Esophagus mucosa (tissue), 1 donor: ENCODE measurements around the gene HCRTR1. TPM values are rescaled to one million over a fixed set of nuclear protein-coding genes. Genes with fewer than 3 reads are reported as not detected.
A peak's percentile ranks its signal among the peaks of the same experiment; 100 is the strongest.
"Not testable (repeated sequence)": the region's sequence is repeated elsewhere in the genome, so short reads cannot be mapped to it uniquely, and the experiment has no call there.

ENCODE experiments used
- ATAC-seq: fragments of 200-7000 bp; cut with Tn5 transposase; one replicate; pipeline ENCODE4 v1.9.1; 2020
- total RNA-seq: library from RNA; stranded (reverse); gene quantifications from one replicate; pipeline ENCODE4 v1.2.4, GENCODE V29; 2023
- donor health status: DM: yes; HTN: yes; CAD: no.

HCRTR1 gene
- total RNA-seq, 1 donor from 2014 or later, result not detected

- ATAC-seq, result peak; percentile 40
Observed at GRCh38 chr1:31581821-31582810, 35.4 kb upstream of the HCRTR1 start.

- ATAC-seq, result no peak
Observed at GRCh38 chr1:31583082-31583994, 34.2 kb upstream of the HCRTR1 start.

- ATAC-seq, result no peak
Observed at GRCh38 chr1:31583995-31584868, 33.3 kb upstream of the HCRTR1 start.

DNA sequence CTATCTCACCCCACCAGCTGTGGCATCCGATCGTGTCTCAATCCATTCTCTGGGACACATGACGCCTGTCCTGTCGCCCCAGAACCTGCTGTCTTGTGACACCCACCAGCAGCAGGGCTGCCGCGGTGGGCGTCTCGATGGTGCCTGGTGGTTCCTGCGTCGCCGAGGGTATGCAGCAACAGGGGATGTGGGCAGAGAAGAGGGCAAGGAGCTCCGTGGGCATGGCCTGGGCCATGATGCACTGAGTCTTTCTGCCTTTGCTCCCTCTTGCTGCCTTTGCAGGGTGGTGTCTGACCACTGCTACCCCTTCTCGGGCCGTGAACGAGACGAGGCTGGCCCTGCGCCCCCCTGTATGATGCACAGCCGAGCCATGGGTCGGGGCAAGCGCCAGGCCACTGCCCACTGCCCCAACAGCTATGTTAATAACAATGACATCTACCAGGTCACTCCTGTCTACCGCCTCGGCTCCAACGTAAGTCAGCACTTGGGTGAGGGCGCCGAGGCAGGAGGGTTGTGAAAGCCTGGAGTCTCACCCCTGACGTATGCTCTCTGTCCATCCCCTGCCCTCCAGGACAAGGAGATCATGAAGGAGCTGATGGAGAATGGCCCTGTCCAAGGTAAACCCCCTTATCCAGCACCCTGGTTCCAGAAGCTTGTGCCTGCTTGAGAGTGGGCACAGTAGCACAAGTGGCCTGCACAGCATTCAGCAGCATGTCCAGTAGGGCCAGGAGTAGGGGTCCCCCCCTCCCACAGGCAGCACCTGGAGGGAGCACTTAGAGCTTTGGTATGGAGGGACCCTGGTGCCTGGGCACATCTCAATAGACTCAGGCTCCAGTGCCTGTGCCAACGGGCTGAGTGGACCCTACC, 32.4 kb upstream of the HCRTR1 start:
- ATAC-seq, result no peak

DNA sequence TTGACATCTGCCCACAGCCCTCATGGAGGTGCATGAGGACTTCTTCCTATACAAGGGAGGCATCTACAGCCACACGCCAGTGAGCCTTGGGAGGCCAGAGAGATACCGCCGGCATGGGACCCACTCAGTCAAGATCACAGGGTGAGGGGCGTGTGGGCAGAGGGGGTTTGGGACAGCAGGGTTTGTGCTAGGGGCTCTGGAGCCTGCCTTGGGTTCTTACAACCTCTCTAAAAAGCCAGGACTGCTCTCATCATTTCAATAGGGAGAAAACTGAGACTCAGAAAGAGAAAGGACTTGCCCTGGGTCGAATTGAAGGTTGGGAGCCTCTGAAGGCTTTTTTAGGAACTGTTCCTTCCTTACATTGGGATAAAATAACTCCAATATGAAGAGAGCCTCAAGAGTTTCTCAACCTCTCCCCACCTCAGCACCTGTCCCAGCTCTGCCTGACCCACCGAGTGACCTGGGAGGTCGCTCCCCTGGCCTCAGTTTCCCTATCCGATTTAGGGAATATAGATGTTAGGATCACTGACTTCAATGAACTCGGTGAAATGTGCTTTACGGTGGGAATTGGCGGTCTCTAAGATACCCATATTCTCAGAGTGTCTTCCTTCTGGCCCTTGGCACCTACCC, 31.6 kb upstream of the HCRTR1 start:
- no peak for ATAC-seq

GRCh38 chr1:31586376-31587327, 30.8 kb upstream of the HCRTR1 start:
- ATAC-seq, result no peak

- not testable (repeated sequence) for ATAC-seq
Observed at GRCh38 chr1:31587328-31587699, 30.2 kb upstream of the HCRTR1 start.

GRCh38 chr1:31587720-31588423, 29.6 kb upstream of the HCRTR1 start:
- peak; percentile 27 for ATAC-seq

DNA sequence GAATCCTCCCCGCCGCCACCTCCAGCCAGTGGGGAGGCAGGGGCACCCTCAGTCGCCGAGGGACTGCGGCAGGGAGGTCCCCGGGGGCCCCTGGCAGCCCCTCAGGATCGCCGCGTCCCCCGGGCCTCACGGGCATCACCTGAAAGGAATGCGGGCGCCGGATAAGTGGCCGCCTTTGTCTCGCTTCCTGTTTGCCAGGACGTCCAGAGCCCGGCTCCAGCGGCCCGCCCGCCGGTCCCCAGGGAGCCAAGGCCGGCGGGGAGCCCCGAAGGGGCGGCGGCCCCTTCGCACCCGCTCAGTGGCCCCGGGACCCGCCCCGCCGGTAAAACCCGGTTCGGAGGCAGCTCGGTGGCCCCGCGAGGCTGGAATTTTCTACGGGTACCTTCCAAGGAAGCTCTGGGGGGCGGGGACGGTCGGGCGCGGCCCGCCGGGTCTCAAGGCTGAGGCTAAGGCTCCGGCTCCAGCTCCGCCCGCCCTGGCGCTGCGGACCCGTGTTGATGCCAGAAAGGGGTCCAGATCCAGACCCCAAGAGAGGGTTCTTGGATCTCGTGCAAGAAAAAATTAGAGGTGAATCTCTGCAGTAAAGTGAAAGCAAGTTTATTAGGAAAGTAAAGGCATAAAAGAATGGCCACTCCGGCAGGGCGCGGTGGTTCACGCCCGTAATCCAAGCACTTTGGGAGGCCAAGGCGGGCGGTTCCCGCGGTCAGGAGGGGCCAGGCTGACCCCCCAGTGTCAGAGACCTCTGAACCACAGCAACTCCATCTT, 28.6 kb upstream of the HCRTR1 start:
- ATAC-seq, result peak; percentile 21

DNA sequence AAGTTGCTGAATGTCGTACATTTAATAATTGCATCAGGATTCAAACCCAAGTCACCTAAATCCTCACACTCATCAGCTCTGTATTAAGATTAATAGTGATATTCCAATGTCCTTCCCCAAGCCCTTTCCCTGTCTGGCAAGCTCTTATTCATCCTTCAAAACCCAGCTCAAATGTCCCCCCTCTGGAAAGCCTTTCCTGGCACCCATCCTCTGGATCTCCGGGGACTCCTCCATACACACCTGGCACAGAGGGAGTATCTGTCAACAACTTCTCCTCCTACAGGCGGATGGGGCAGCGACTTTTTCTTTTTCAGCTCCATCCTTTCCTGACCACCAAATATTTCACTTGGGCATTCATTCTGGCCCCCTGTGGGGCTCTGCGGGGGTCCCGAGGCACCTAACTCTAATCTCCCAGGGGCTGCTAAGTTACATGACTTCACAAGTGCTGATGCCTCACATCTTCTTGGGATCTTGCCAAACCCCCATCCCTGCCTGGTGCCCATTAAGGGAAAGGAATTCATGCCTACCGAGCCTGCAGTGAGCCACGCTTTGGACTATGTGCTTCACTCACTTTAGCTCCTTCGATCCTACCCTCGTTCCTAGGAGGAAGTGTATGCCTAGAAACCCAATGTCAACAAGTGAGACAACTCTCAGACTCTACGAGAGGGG, 25.9 kb upstream of the HCRTR1 start:
- ATAC-seq, result no peak

DNA sequence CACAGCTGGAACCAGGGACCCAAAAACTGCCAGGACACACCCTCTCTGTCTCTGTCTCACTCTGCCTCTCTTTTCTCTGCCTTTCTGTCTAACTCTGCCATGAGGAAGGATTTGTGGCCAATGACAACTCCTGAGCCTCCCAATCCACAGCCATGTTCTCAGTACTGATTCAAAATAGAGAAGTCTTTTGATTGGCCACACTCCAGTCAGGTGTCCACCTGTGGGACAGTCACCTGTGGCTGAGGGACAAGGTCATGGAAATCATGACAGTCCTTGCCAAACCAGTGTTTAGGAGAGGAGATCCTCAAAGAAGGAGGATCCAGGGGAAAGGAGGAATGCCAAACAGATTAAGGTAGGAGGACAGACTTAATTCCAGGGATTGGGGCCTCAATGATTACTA, 25.4 kb upstream of the HCRTR1 start:
- no peak for ATAC-seq

GRCh38 chr1:31593136-31593665, 24.3 kb upstream of the HCRTR1 start:
- no peak for ATAC-seq

DNA sequence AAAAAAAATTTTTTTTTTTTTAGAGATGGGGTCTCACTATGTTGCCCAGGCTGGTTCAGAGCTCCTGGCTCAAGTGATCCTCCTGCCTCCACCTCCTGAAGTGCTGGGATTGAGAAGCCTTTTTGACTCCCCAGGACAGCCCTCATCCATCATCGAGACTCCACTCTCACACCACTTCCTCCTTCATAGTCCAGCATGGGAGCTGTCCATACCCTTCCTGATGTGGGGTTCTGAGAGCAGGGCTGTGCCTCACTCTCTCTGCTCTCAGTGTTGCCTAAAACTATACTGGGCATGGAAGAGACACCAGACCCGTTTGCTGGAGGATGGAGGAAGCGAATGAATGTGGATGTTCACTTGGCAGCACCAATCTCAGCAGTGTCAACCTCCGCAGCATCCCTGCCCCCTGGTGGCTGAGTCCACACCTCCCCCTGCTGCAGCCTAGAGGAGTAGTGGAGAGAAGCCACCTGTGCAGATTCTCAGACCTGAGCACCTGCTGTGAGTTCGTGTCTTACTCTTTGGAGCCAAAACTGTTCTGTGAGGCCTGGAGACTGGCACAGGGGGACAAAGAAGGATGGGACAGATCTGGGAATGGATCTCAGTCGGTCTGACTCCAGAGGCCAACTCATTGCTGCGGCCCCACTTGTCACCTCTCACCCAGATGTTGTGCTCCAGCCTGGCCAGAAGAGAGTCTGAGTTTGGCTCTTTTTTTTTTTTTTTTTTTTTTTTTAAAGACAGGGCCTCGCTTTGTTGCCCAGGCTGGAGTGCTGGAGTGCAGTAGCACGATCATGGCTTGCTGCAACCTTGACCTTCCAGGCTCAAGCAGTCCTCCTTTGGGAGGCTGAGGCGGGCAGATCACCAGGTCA, 23.5 kb upstream of the HCRTR1 start:
- ATAC-seq, result peak; percentile 93

GRCh38 chr1:31595836-31596736, 21.4 kb upstream of the HCRTR1 start:
- ATAC-seq, result no peak

DNA sequence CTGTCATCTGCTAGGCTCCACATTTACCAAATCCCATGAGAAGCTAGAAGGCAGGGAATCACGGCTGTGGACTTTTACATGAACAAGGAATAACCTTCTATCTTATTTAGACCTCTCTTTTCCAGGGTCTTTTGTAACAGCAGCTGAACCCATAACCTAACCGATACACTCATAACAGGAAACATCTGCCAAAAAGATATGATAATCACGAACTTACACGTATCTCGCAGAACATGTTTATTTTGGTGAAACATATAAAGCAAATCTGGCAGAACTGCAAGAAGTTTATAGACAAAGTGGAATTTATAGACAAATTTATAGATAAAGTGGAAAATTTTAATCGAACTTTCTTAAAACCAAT, 20.8 kb upstream of the HCRTR1 start:
- ATAC-seq, result no peak
